GM12865 (cell line): ENCODE measurements around the gene JMJD1C.

ENCODE experiments used
- DNase-seq: peaks from one replicate; pipeline ENCODE4 v3.0.0; 2010; ENCODE audit warnings: low read depth
- H3K4me3 ChIP-seq: 2 replicates; pipeline ENCODE4 v1.5.1; 2011; ENCODE audit warnings: mild to moderate bottlenecking, low read depth, low read length, control low read depth
- CTCF ChIP-seq: IDR thresholded peaks from 2 replicates; pipeline ENCODE4 v1.5.1; 2011; ENCODE audit warnings: low read length, control low read depth, low read depth, inconsistent platforms; ENCODE audit not compliant: insufficient read depth; ENCODE audit errors: missing control alignments

JMJD1C gene

GRCh38 chr10:63430091-63430998 is 35.4 kb downstream of the JMJD1C start:
- TF ChIP-seq CTCF = no peak
- no peak for DNase-seq
- no peak overlapping the region for H3K4me3 ChIP-seq

GRCh38 chr10:63429281-63429680 is 36.5 kb downstream of the JMJD1C start:
- no peak for DNase-seq
- TF ChIP-seq CTCF = no peak
- H3K4me3 ChIP-seq = no peak overlapping the region

- DNase-seq = no peak
- no peak for TF ChIP-seq CTCF
Measured at GRCh38 chr10:63427013-63427412, 38.8 kb downstream of the JMJD1C start.

GRCh38 chr10:63425512-63425911 is 40.3 kb downstream of the JMJD1C start:
- TF ChIP-seq CTCF = no peak
- no peak overlapping the region for H3K4me3 ChIP-seq
- DNase-seq = no peak

More at GRCh38 chr10:63427013-63427412, 38.8 kb downstream of the JMJD1C start:
- H3K4me3 ChIP-seq = no peak overlapping the region

GRCh38 chr10:63424576-63424975 is 41.2 kb downstream of the JMJD1C start:
- no peak for DNase-seq
- TF ChIP-seq CTCF = no peak
- H3K4me3 ChIP-seq = no peak overlapping the region

GRCh38 chr10:63423494-63423893 is 42.3 kb downstream of the JMJD1C start:
- DNase-seq = no peak
- no peak for TF ChIP-seq CTCF

More at GRCh38 chr10:63423494-63423893, 42.3 kb downstream of the JMJD1C start:
- H3K4me3 ChIP-seq = no peak overlapping the region
